IMR-90 (cell line): Measurements from ENCODE around the gene FAM162A.

ENCODE experiments used
- CEBPB ChIP-seq: IDR thresholded peaks from 2 replicates; pipeline ENCODE4 v1.6.1; 2012; ENCODE audit warnings: low read depth, low read length, improper control_type of control experiment
- MAFK ChIP-seq: IDR thresholded peaks from 2 replicates; pipeline ENCODE4 v1.6.1; 2012; ENCODE audit warnings: low read depth, low read length, improper control_type of control experiment
- MXI1 ChIP-seq: IDR thresholded peaks from 2 replicates; pipeline ENCODE4 v1.6.1; 2012; ENCODE audit warnings: low read depth, mild to moderate bottlenecking, low read length, moderate library complexity, borderline replicate concordance
- NFE2L2 ChIP-seq: fragments of 150-350 bp; IDR thresholded peaks from 2 replicates; pipeline ENCODE4 v1.6.1; 2016; ENCODE audit warnings: low read depth, mild to moderate bottlenecking, low read length
- POLR2A ChIP-seq: IDR thresholded peaks from 2 replicates; pipeline ENCODE4 v1.6.1; 2012; ENCODE audit warnings: mild to moderate bottlenecking, low read depth, low read length
- RAD21 ChIP-seq: IDR thresholded peaks from 2 replicates; pipeline ENCODE4 v1.6.1; 2012; ENCODE audit warnings: low read length, improper control_type of control experiment
- RCOR1 ChIP-seq: IDR thresholded peaks from 2 replicates; pipeline ENCODE4 v1.6.1; 2012; ENCODE audit warnings: mild to moderate bottlenecking, low read length, improper control_type of control experiment; ENCODE audit not compliant: insufficient replicate concordance
- RFX5 ChIP-seq: IDR thresholded peaks from 2 replicates; pipeline ENCODE4 v1.8.0; 2012; ENCODE audit warnings: low read depth, mild to moderate bottlenecking, low read length, moderate library complexity
- TF ChIP-seq, protein P1 (sequence below): conservative IDR thresholded peaks from 2 replicates; pipeline ENCODE4 v1.5.1; 2012; ENCODE audit warnings: mild to moderate bottlenecking, low read depth, low read length, improper control_type of control experiment
- TF ChIP-seq, protein P2 (sequence below): fragments of 150-350 bp; IDR thresholded peaks from 2 replicates; pipeline ENCODE4 v1.6.1; 2017; ENCODE audit warnings: mild to moderate bottlenecking, antibody characterized with exemption, low read length, low read depth

DNA sequence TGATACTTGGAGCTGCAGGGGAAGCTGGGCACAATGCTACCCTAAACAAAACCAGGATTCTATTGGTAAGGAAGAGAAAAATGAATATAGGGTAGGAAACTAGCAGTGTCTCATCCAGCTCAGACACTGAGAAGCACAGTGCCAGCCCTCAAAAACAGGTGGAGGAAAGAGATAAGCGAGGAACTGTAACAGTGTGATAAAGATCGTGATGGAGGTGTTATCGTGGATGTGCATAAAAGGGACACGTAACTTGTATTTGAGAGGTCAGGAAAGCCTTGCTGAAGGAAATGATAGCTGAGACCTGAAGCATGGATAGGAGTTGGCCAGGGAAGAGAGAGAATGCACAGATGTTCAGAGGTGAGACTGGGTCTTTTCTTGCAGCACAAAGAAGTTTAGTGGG lies 28.4 kb upstream of the FAM162A start:
- TF ChIP-seq, protein P1, sequence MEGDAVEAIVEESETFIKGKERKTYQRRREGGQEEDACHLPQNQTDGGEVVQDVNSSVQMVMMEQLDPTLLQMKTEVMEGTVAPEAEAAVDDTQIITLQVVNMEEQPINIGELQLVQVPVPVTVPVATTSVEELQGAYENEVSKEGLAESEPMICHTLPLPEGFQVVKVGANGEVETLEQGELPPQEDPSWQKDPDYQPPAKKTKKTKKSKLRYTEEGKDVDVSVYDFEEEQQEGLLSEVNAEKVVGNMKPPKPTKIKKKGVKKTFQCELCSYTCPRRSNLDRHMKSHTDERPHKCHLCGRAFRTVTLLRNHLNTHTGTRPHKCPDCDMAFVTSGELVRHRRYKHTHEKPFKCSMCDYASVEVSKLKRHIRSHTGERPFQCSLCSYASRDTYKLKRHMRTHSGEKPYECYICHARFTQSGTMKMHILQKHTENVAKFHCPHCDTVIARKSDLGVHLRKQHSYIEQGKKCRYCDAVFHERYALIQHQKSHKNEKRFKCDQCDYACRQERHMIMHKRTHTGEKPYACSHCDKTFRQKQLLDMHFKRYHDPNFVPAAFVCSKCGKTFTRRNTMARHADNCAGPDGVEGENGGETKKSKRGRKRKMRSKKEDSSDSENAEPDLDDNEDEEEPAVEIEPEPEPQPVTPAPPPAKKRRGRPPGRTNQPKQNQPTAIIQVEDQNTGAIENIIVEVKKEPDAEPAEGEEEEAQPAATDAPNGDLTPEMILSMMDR: no peak
- TF ChIP-seq RCOR1 (no peak), POLR2A (no peak), NFE2L2 (no peak), RFX5 (no peak), MAFK (no peak), CEBPB (no peak), RAD21 (no peak), MXI1 (no peak)
- TF ChIP-seq, protein P2, sequence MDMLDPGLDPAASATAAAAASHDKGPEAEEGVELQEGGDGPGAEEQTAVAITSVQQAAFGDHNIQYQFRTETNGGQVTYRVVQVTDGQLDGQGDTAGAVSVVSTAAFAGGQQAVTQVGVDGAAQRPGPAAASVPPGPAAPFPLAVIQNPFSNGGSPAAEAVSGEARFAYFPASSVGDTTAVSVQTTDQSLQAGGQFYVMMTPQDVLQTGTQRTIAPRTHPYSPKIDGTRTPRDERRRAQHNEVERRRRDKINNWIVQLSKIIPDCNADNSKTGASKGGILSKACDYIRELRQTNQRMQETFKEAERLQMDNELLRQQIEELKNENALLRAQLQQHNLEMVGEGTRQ: no peak
